Activated T-helper 1 cell treated with Interleukin-2 at 50 U/mL for 16 hours (primary cell): ENCODE measurements around the gene CEACAM21.

ENCODE experiments used
- DNase-seq: peaks from one replicate; pipeline ENCODE4 v3.0.0-alpha.2; 2020; ENCODE audit warnings: low read depth

The CEACAM21 gene

DNA sequence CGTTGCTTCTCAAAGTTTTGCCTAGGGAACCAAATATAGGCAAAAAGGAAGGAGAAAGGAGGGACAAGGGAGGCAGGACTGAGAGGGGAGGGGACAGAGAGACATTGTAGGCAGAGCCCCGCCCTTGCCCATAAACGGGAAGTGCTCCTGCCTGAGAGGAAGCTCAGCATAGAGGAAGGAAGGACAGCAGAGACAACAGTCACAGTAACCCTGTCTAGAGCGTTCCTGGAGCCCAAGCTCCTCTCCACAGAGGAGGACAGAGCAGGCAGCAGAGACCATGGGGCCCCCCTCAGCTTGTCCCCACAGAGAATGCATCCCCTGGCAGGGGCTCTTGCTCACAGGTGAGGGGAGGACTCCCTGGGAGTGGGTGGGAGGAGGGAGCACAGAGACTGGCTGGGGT lies at the start of gene CEACAM21:
TSS of gene CEACAM21 (plus strand) at position 169 of the 400 bp plus-strand sequence. CDS start at position 278, 109 bp downstream.
- DNase-seq = peak; percentile 27

DNA sequence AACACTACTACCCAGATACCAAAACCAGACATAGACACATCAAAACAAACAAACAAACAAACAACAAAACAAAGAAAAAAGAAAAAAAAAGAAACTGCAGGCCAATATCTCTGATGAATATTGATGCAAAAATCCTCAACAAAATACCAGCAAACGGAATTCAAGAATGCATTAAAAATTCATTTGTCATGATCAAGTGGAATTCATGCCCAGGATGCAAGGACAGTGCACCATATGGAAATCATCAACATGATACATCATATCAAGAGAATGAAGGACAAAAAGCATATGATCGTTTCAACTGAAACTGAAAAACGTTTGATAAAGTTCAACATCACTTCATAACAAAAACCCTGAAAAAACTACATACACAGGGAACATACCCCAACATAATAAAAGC lies 48.9 kb upstream of the CEACAM21 start:
- DNase-seq = no peak

DNA sequence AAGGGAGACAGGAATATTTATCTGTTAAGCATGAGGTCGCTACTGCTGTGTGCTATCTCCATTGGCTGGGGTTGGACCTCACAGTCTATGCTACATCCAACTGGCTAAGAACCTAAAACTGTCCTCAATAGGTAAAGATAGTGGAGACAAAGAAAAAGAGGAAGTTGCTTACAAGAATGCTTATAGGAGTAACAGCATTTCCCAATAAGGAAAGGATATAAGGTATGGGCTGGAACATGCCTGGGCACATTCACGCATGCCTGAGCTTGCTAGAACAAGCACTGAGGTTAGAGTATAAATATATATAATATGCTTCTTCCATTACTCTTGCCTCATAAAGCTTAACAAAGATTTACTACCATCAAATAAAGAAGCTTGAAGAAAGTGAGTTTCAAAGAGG lies 47.9 kb upstream of the CEACAM21 start:
- DNase-seq = no peak

DNA sequence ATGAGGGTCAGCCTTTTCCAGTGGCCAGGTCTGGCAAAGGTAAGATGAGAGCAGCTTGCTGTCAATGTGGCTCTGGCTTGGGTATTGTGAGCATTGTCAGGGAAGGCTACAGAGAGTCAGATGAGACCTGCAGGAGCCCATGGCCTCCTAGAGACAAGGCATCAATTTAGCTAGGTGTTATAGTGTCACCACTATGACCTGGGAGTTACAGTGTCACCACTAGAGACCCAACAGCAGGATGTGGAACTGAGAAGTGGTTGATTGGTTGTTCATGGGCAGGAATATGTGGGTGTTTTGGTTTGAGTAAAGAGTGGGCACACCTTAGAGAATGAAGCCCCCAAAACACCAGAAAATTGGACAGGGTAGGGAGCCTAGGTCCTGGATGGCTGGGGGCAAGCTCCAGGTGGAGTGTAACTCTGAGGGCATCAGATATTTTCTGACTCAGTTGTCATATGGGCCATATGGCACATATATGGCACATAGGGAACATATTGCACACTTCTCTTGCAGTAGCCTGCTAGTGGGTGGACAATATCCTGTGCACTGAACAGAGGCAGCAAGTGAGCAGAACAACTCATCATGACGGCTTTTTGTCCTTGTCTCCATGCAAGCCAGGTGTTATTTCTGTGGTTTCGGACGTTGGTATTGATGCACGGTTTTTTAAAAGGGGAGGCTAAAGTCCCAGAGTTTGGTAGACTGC lies 46.3 kb upstream of the CEACAM21 start:
- DNase-seq = no peak

DNA sequence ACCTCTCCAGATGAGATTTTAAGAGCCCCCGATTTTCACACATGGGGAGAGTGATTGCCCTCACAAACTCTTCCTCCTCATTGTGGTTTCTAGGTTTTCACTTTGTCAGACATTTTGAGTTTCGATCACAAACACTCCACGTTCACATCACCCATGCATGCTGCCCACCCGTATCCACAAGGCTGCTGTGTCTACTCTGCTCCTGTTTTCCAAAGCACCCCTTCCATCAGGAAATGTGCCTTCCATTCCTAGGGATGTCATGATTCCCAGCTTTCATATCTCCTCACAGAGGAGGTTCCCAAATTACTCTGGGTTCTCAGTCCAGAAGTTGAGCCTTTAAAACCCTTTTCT lies 45.8 kb upstream of the CEACAM21 start:
- no peak for DNase-seq

DNA sequence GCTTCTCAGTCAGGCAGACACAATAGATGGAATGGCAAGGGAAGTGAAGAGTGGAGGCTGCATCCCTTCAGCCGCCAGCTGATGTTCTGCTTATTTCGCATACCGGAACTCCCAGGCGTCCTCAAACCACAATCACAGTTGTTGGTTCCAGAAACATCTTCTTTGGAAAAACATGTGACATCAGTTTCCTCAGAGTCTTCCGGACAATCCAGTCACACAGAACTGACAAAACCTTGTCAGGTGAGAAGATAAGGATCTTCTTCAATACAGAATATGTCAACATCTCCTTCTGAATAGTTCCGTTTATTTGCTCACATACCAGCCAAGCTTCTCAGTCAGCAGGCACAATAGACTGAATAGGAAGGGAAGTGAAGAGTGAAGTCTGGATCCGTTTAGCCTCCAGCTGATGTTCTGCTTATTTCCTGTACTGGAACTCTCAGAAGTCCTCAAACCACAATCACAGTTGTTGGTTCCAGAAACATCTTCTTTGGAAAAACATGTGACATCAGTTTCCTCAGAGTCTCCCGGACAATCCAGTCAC lies 45.1 kb upstream of the CEACAM21 start:
- DNase-seq = no peak

DNA sequence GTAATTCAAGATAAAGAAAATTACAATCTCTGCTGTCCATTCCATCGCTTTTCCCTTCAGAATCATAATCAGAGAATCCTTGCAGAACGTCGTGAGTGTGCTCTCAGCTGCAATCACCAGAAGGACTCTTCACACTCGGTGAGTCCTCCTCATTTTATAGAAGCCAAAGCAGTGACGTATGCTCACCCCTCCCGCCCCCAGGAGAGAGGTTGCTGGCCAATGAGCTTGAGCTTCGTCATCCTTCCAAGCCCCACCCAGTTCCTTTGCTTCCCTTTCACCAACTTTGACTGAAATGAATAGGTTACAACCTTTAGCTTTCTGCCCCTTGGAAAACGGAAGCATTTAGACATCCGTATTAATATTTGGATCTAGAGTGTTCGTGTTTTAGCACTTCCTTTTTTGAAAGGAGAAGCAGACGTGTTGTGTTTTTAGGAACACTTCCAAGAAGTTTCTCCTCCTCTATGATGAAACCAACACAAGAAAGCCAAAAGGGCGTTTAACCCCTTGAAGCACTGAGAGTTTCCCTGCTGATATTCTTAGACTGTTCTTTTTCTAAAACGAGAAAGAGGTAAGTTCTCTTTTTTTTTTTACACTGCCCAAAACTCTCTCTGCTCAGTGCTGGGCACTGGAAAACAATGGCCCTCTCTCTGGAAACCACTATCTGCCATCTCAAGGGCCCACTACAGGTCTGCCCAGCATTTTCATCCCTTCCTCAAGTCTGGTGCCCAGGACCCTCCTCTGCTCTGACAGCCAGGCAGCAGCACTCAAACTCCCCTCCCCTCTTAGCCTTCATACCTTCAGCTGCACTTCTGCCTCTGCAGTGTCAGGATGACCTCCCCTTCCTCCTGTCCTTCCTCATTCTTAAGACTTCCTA lies 44.3 kb upstream of the CEACAM21 start:
- peak; percentile 68 for DNase-seq

DNA sequence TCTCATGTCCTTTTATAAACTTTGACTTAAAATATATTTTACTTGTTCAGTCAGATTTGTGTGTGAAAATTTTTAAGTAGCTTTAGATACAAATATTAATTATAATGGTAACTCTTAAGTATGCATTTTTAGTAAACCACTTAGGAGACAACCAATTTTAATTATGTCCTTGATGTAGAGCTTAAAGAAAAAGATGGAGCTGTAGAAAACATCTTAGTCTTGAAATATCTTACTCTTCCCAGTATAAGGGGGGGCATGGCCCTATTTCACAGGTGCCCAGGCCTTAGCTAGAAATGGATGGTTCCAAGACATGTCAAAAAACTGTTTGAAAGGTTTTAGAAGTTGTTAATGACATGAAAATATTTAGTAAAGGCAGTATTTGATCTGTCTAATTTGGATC lies 43.4 kb upstream of the CEACAM21 start:
- DNase-seq = no peak

DNA sequence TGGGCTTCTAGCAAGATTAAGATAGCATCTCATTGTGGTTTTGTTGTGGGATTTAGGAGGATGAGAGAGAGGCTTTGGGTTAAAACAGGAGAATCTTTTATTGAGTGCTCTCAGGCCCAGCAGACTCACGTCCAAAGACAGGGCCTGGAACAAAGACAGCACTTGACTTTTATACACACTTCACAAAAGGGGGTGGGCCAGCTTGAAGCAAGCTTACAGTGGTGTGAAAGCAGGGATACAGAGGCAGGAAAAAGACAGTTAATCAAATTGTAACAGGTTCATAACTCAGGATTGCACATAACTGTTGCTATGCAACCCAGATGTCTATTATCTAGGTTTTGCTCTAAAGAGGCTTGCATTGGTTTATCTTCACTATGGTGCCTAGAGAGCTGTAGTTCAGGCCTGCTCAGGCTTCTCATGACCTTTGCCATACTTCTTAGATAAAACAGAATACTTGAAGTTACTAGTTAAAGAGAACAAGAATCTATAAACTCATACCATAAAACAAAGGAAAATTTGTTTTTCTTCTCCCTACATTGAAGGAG lies 42.2 kb upstream of the CEACAM21 start:
- DNase-seq = no peak

DNA sequence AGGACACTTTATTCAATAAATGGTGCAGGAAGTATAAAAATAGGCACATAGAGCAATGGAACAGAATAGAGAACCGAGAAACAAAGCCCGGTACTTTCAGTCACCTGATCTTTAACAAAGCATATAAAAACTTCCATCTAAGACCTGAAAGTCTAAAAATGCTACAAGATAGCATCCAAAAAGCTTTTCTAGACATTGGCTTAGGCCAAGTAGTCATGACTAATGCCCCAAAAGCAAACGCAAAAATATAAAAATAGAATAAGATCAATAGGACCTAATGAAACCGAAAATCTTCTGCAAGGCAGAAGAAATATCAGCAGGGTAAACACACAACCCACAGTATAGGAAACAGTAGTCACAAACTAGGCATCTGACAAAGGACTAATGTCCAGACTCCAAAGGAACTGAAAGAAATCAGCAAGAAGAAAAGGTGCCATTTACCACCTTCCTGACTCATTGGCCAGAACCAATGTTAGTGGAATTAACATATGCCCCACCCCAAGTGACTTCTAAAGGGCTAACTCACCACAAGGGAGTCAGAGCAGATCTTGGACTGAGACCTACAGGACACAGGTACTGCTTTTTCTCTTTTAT lies 40.8 kb upstream of the CEACAM21 start:
- no peak for DNase-seq

DNA sequence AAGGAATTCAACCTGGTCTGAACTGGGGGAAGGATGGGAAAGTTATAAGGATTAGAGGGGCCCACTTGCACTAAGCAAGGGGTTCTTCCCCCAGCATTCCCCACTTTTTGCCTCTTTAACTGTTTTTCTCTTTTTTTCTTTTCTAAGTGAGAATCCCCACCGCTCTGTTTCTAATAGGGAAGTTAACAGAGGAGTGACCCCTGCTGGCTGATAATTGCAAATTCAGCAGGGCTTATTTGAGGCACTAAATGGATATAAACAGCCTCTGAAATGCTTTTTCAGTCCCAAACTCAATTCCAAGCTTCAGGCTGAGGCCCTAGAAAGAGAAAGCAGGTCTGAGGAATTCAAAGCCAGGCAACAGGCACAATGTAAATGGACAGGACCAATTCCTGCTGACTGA lies 38.2 kb upstream of the CEACAM21 start:
- no peak for DNase-seq

DNA sequence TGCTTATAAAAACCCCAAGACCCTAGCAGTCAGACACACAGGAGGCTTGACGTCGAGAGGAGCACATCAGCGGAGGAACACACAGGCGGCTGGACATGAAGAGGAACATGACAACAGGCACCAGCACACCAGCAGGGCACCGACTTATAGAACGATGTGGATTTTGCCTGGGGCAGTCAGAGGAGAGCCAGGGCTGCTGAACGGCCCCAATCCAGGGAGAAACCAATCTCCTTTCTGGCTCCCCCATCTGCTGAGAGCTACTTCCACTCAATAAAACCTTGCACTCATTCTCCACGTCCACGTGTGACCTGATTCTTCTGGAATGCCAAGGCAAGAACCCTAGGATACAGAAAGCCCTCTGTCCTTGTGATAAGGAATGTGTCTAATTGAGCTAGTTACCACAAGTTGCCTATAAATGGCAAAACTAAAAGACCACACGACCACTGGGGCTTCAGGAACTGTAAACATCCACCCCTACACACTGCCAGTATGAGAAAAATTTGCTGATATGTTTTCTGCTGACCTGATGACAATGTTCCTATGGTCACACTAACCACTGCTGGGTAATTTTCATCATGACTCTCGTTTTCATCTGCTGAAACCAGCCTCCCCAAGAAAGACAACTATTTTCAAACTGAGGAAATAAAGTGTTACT lies 35.8 kb upstream of the CEACAM21 start:
- DNase-seq = no peak

DNA sequence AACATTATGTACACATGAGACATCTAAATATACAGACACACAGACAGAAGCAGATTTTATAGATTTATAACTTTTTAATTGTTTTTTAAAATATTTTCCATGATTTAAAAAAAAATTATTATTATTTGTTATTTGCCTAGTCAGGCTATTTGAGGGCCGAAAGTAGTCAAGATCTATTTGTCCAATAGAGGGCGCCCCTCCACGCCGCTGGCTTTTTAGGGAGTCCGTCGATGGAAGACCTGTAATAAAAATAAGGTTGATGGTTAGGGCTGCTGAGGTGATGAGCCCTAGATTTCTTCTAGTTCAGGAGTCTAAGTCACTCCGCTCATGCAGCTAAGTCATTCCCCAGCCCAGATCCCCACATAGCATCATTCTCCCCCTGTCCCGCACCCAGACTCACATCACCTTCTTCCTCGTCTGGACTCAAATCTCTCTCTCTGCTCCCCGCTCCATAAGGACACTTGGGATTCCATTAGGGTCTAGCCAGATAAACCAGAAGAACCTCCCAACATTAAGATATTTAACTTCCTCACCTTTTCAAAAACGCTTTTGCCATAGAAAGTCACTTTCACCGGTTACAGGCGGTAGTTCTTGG lies 33.9 kb upstream of the CEACAM21 start:
- DNase-seq = peak; percentile 67

DNA sequence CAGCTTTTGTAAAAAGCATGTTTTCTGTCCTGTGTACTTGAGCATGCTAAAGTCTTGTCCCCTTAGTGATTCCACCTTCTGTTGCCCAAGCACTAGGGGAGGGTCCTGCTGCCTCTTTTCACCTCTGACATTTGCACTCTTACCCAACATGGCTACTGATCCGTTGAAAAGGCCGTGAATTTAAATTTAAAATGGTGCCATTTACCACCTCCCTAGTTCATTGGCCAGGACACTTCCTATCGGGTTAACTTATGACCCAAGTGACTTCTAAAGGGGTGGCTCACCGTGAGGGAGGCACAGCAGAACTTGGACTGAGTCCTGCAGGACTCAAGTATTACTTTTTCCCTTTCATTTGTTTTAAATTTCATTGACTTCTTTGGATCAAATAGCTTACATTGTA lies 33.3 kb upstream of the CEACAM21 start:
- no peak for DNase-seq

DNA sequence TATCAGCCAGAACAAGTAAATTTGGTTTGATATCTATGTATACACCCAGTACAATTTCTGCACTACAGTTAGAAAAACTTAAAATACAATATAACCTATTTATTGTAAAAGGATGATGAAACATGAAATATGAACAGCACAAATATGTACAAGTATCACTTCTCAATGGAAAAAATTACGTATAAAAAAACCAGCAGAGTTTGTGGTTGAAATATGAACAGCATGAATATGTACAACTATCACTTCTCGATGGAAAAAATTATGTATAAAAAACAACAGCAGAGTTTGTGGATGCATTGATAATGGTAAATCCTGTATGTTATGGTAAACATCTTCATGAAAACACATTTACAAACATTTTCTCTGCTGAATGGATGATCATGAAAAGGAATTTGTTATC lies 32.4 kb upstream of the CEACAM21 start:
- DNase-seq = no peak

DNA sequence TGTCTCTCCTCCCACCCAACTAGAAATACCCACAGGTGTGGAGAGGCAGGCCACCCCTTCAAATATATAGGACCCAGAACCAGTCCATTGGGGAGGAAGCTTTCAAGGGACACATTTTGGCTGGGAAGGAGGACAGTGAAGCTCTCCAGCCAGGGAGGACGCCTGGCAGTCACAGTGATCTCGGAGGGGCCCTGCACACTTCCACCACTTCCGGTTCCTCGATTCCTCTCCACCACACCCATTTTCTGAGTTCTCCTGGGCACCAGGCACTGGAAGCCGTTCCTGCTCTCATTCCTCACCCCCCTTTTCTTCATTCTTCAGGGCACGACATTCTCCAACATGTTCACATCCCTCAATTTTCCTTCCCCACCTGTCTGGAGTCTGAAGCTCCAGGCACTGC lies 30.4 kb upstream of the CEACAM21 start:
- DNase-seq = no peak

DNA sequence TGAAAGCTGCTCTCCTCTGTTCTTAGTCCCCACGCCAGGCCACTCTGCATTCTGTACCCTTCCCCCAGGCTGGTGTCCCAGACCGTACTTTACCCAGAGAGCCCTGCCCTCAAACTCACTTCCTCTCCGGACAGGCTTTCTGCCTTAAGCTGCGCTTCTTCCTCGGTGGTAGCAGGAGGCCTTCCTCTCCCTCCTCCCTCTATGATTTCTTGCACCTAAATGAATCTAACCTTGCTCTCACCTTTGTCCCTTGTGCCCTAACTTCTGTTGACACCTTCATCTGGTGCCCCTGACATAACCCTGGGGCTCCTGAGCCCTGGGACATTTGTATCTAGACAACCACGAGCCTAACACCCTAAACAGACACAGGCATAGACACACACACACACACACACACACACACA lies 29.6 kb upstream of the CEACAM21 start:
- DNase-seq = no peak

DNA sequence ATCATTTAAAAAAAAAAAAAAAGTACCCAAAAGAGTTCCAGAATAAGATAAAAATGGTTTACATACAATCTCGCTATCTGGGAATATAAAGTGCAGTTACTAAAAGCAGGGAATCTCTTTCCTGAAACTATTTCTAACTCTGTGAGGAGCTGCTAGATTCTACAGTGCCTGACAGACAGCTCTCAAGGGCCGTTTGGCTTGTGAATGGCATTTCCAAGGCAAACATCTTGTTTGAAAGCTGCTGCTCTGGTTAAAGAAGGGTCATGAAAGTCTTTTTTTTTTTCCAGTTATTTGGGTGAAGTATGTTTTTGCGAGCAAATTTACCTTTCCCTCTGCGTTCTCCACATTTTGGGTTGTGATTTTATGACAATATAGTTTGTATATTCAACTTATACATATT lies 29.0 kb upstream of the CEACAM21 start:
- DNase-seq = no peak

DNA sequence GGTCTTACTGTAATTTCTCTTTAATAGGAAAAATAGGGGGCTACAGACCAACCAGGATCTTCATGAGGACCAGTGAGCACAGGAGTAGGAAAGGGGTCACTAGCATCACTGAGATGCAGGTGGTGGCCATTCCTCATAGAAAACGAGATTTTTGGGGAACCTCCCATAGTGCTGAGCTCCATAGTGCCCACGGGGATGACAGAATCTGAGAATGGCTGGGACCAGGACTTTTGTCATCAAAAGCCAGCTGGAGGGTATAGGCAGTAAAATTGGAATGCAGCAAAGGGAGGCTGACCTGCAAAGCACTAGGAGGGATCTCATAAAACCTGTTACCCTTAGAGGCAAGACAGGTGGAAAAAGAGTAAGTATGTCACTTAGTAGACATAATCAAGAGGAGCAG lies 28.4 kb upstream of the CEACAM21 start:
- no peak for DNase-seq

DNA sequence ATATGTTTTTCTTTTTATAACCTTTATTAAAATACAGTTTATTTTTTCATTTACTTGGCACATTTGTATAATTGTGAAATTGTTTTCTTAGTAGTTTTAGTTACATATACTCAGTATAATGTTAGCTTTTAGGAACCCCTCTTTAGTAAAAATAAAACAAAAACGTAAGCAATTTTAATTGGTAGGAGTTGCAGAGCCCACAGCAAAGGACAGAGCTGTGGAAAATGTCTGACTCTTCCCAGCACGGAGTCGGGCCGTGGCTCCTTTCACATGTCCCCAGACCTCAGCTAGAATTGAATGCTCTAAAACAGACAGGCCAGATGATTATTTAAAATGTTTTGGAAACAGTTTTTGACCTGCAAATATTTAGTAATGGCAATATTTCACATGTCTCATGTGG lies 27.9 kb upstream of the CEACAM21 start:
- no peak for DNase-seq

DNA sequence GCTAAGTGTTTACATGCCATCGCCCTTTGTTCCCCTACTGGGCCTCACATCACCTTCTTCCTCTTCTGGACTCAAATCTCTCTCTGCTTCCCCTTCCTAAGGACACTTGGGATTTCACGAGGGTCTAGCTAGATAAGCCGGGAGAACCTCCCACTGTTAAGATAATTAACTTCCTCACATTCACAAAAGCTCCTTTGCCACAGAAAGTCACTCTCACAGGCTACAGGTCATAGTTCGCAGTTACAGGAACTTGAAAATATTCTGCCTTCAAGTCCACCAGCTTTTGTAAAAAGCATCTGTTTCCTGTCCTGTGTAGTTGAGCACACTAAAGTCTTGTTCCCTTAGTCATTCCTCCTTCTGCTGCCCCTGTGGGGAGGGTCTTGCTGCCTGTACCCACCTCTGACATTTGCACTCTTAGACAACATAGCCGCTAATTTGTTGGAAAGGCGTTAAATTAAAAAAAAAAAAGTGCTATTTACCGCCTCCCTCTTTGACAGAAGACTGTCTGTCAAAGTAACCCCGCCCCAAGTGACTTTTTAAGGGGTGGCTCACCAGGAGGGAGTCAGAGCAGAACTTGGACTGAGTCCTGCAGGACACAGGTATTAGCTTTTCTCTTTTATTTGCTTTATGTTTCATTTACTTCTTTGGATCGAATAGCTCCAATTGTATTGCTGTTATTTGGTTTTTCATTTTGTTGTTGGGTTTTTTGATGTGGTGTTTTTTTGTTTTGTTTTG lies 26.8 kb upstream of the CEACAM21 start:
- DNase-seq = peak; percentile 53
